ENCODE data around the gene BRF1. TPM values are rescaled to one million over a fixed set of nuclear protein-coding genes. Genes with fewer than 3 reads are reported as not detected.

The BRF1 gene
- total and polyA plus RNA-seq, 2 of the 8 experiments (the other 6 are each of a cell fraction or from before 2014, with no cell fraction given), result 7.7 to 18.3 TPM

DNA sequence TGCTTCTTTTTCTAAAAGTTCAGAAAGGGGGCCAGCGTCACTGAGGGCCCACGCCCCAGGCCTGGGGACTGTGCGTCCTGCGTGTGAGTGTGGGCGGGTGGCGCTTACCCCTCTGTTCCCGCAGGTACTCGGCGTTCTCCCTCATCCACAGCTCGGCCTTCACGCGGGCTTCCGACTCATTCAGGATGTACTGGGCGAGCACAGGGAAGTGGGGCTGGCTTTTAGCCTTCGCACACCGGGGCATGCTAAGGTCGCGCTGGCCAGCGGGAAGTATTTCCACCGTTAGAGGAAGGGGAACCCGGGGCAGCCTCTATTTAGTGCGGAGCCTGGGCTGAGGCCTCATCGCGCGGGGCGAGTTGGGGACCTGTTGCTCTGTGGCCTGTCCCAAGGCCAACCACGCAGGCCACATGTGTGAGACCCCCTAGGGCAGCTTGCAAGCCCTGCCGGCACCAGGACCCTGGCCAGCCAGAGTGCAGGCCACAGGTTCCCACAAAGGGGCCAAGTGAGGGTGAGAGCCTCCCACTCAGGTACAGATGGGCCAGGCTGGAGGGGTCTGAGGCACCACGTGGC lies 81.7 kb downstream of the BRF1 start:
- no peaks in the 10 kb centered on the region; a peak in 2 of 8 replicates for H3K36me3 ChIP-seq (ENCODE audit: control insufficient read depth in 2 of 4, insufficient read depth in 4 of 4, low read length in 3 of 4)
- TF ChIP-seq ZNF274 (IDR thresholded peaks at IDR 0.05; ENCODE audit: borderline replicate concordance, extremely low read depth, low read length) (no peak), TCF12 (IDR thresholded peaks at IDR 0.05; ENCODE audit: low read depth, low read length) (no peak)
- FAIRE-seq, result no peak
- no peak overlapping the region for H3K9ac ChIP-seq (replicated peaks in 1 of 4; ENCODE audit: extremely low read depth in 1 of 4, low read depth in 3 of 4, low read length in 3 of 4)
- H3K23ac ChIP-seq (ENCODE audit: insufficient read length), result no peak overlapping the region
- peaks cover 5% of the 10 kb centered on the region; the same call in 1 of the 2 replicates for H3K23me2 ChIP-seq (ENCODE audit: low read depth, low read length)
- ChIA-PET POLR2A (ENCODE audit: partially characterized antibody) (no interaction called here), CTCF (ENCODE audit: partially characterized antibody) (interaction anchor here (0.7 to 1.9 kb wide), 6 partner anchors 8 to 50 kb away, joined by 3 to 8 read pairs (median 3); no protein-coding TSS in a partner anchor)
- H3K14ac ChIP-seq (ENCODE audit: insufficient read length), result no peak overlapping the region
- H2BK15ac ChIP-seq (ENCODE audit: low read length), result no peak overlapping the region
- no peak overlapping the region for H3K4ac ChIP-seq (replicated peaks; ENCODE audit: insufficient read length, low read depth, low read length)
- no peak overlapping the region for H2BK5ac ChIP-seq (ENCODE audit: low read depth, low read length)
- H3K79me2 ChIP-seq (ENCODE audit: control insufficient read depth in 1 of 2, insufficient read depth in 2 of 2, low read length in 2 of 2), result no peaks in the 10 kb centered on the region
- no peak for DNase-seq (ENCODE audit: low read depth in 1 of 2, low spot score in 2 of 2)
- H2BK12ac ChIP-seq (ENCODE audit: low read depth, low read length), result no peak overlapping the region
- H4K91ac ChIP-seq (replicated peaks; ENCODE audit: insufficient read length, low read length), result no peak overlapping the region
- no peak overlapping the region for H3K4me2 ChIP-seq (ENCODE audit: insufficient read depth in 1 of 2, low read depth in 2 of 2, low read length in 2 of 2)
- H3K79me1 ChIP-seq (ENCODE audit: low read depth, low read length), result peaks cover 4% of the 10 kb centered on the region; the same call in 1 of the 2 replicates
- 91% methylated on average over 25 of the region's 29 CpGs; no CpG with 5 or more reads in 1 of the 2 experiments for WGBS, 2 experiments (ENCODE audit: extremely low coverage in 1 of 2, insufficient coverage in 1 of 2, insufficient read length in 1 of 2, insufficient replicate concordance in 2 of 2, low coverage in 1 of 2, low lambda C conversion rate in 2 of 2, missing lambda C conversion rate in 1 of 2)
- H4K20me1 ChIP-seq (replicated peaks in 1 of 2; ENCODE audit: control insufficient read depth in 1 of 2, insufficient read depth in 2 of 2, low read length in 2 of 2), result peaks cover 0 to 22% of the 10 kb centered on the region in 2 experiments
- H3K9me3 ChIP-seq (ENCODE audit: insufficient read depth in 2 of 2, low read depth in 1 of 2, low read length in 1 of 2), result no peaks in the 10 kb centered on the region
- H2AK5ac ChIP-seq (ENCODE audit: low read depth, low read length), result no peak overlapping the region
- H3K27ac ChIP-seq (ENCODE audit: low read depth, low read length), result no peak overlapping the region
- H4K5ac ChIP-seq (ENCODE audit: insufficient read length, low read depth, low read length), result no peak overlapping the region
- H4K8ac ChIP-seq (ENCODE audit: extremely low read depth, insufficient read depth, low read length), result no peak overlapping the region
- no peak overlapping the region for H2BK120ac ChIP-seq (replicated peaks; ENCODE audit: low read depth, low read length)
- H3K27me3 ChIP-seq (replicated peaks in 1 of 4; ENCODE audit: control insufficient read depth in 3 of 4, extremely low read depth in 1 of 4, insufficient read depth in 3 of 4, low read length in 3 of 4), result no peaks in the 10 kb centered on the region; a peak in 1 of 7 replicates
- no peak overlapping the region for H3K56ac ChIP-seq (replicated peaks; ENCODE audit: insufficient read length, low read depth, low read length)
- no peak overlapping the region for H2AFZ ChIP-seq (ENCODE audit: low read length)
- H3K4me3 ChIP-seq (ENCODE audit: extremely low read depth in 1 of 4, insufficient read depth in 2 of 4, low read depth in 3 of 4, low read length in 4 of 4), result no peak overlapping the region
- H3K18ac ChIP-seq (ENCODE audit: extremely low read depth, low read length), result no peak overlapping the region
- H2BK20ac ChIP-seq (ENCODE audit: low read length), result no peak overlapping the region
- no peaks in the 10 kb centered on the region for H3K4me1 ChIP-seq (replicated peaks in 1 of 4; ENCODE audit: control insufficient read depth in 3 of 4, insufficient read depth in 4 of 4, low read length in 3 of 4)
